ENCODE data around the gene HELZ2. TPM values are rescaled to one million over a fixed set of nuclear protein-coding genes. Genes with fewer than 3 reads are reported as not detected.
"Not testable (repeated sequence)": the region's sequence is repeated elsewhere in the genome, so short reads cannot be mapped to it uniquely, and the experiment has no call there.

HELZ2 gene
- total and polyA plus RNA-seq, 7 experiments from 2014 or later: 3.8 to 102 (median 24.9) TPM

GRCh38 chr20:63559485-63560332 lies 14.3 kb downstream of the HELZ2 start:
- H3K9me3 Mint-ChIP-seq; H3K4me1 Mint-ChIP-seq; H3K4me3 Mint-ChIP-seq; H3K4me1 ChIP-seq (ENCODE audit: control insufficient read depth in 2 of 2, insufficient read depth in 2 of 2, low read length in 2 of 2); ATAC-seq; H3K27me3 Mint-ChIP-seq; intact Hi-C loops (cut with micrococcal nuclease); H3K27ac Mint-ChIP-seq; H3K9me3 ChIP-seq (ENCODE audit: control insufficient read depth in 2 of 3, low read length in 3 of 3); H3K4me3 ChIP-seq (ENCODE audit: low read length); H3K27ac ChIP-seq (ENCODE audit: low read depth, low read length); H3K27me3 ChIP-seq (ENCODE audit: control insufficient read depth in 2 of 2, insufficient read depth in 2 of 2, low read length in 2 of 2); CTCF ChIA-PET: not testable (repeated sequence)
- H3K36me3 ChIP-seq (ENCODE audit: control insufficient read depth in 2 of 3, insufficient read depth in 3 of 3, low read length in 3 of 3): peaks cover 0 to 51% (median 3%) of the 10 kb centered on the region in 3 experiments
- peak in 3 of 9 donors; percentile 34 to 74 (median 36) for DNase-seq
- POLR2A ChIA-PET: interaction anchor here (1.0 kb wide), 1 partner anchor 66 kb away, joined by 4 read pairs; no protein-coding TSS in a partner anchor
- peaks cover 0 to 15% (median 4%) of the 10 kb centered on the region in 5 donors for H3K36me3 Mint-ChIP-seq

GRCh38 chr20:63558804-63559484 lies 15.1 kb downstream of the HELZ2 start:
- ChIA-PET CTCF (no interaction called here), POLR2A (no interaction called here)
- Mint-ChIP-seq H3K36me3 (peaks cover 0 to 15% (median 4%) of the 10 kb centered on the region in 5 donors), H3K9me3 (peaks cover 0 to 2% (median 0%) of the 10 kb centered on the region in 11 donors), H3K27ac (no peak overlapping the region), H3K27me3 (no peaks in the 10 kb centered on the region), H3K4me3 (no peak overlapping the region), H3K4me1 (peaks cover 0 to 5% (median 0%) of the 10 kb centered on the region in 7 donors)
- Histone ChIP-seq H3K4me3 (ENCODE audit: low read length) (no peak overlapping the region), H3K36me3 (ENCODE audit: control insufficient read depth in 2 of 3, insufficient read depth in 3 of 3, low read length in 3 of 3) (peaks cover 0 to 43% (median 3%) of the 10 kb centered on the region in 3 experiments), H3K4me1 (ENCODE audit: control insufficient read depth in 2 of 2, insufficient read depth in 2 of 2, low read length in 2 of 2) (peaks cover 0 to 5% of the 10 kb centered on the region in 2 donors), H3K9me3 (ENCODE audit: control insufficient read depth in 2 of 3, low read length in 3 of 3) (no peaks in the 10 kb centered on the region), H3K27me3 (ENCODE audit: control insufficient read depth in 2 of 2, insufficient read depth in 2 of 2, low read length in 2 of 2) (no peaks in the 10 kb centered on the region), H3K27ac (ENCODE audit: low read depth, low read length) (no peak overlapping the region)
- no peak for ATAC-seq
- no peak for DNase-seq
- intact Hi-C loops (cut with micrococcal nuclease): no loop called here

GRCh38 chr20:63557481-63557891 lies 16.6 kb downstream of the HELZ2 start:
- peaks cover 0 to 2% (median 0%) of the 10 kb centered on the region in 11 donors for H3K9me3 Mint-ChIP-seq
- peaks cover 3 to 12% (median 7%) of the 10 kb centered on the region in 7 donors for H3K4me1 Mint-ChIP-seq
- Histone ChIP-seq H3K9me3 (ENCODE audit: control insufficient read depth in 2 of 3, low read length in 3 of 3) (no peaks in the 10 kb centered on the region), H3K27me3 (ENCODE audit: control insufficient read depth in 2 of 2, insufficient read depth in 2 of 2, low read length in 2 of 2) (no peaks in the 10 kb centered on the region), H3K27ac (ENCODE audit: low read depth, low read length) (no peak overlapping the region), H3K4me3 (ENCODE audit: low read length) (no peak overlapping the region), H3K4me1 (ENCODE audit: control insufficient read depth in 2 of 2, insufficient read depth in 2 of 2, low read length in 2 of 2) (peaks cover 8 to 16% of the 10 kb centered on the region in 2 donors), H3K36me3 (ENCODE audit: control insufficient read depth in 2 of 3, insufficient read depth in 3 of 3, low read length in 3 of 3) (peaks cover 0 to 28% (median 3%) of the 10 kb centered on the region in 3 experiments)
- POLR2A ChIA-PET: interaction anchor here (0.9 to 1.2 kb wide), 5 partner anchors 14 to 67 kb away, joined by 3 to 4 read pairs (median 3); partner anchors contain the start of gene PPDPF
- H3K27ac Mint-ChIP-seq: peak overlapping the region in 2 of 9 donors; percentile 43 to 79
- intact Hi-C loops (cut with micrococcal nuclease): no loop called here
- peaks cover 0 to 2% (median 0%) of the 10 kb centered on the region in 5 donors for H3K27me3 Mint-ChIP-seq
- ATAC-seq (no peak), DNase-seq (no peak)
- peak overlapping the region in 1 of 10 donors; percentile 16 for H3K4me3 Mint-ChIP-seq
- H3K36me3 Mint-ChIP-seq: peaks cover 0 to 15% (median 4%) of the 10 kb centered on the region in 5 donors
- CTCF ChIA-PET: no interaction called here

GRCh38 chr20:63556873-63557478 lies 17.1 kb downstream of the HELZ2 start:
- POLR2A ChIA-PET: interaction anchor here (0.9 to 1.2 kb wide), 5 partner anchors 14 to 68 kb away, joined by 3 to 4 read pairs (median 3); partner anchors contain the start of gene PPDPF
- H3K27me3 ChIP-seq (ENCODE audit: control insufficient read depth in 2 of 2, insufficient read depth in 2 of 2, low read length in 2 of 2): no peaks in the 10 kb centered on the region
- H3K4me3 Mint-ChIP-seq: peak overlapping the region in 1 of 10 donors; percentile 16

GRCh38 chr20:63555661-63556381 lies 18.2 kb downstream of the HELZ2 start:
- Mint-ChIP-seq H3K4me3 (peak overlapping the region in 1 of 10 donors; percentile 76), H3K9me3 (peaks cover 0 to 2% (median 0%) of the 10 kb centered on the region in 11 donors), H3K27ac (peak overlapping the region in 1 of 9 donors; percentile 26), H3K36me3 (peaks cover 0 to 15% (median 4%) of the 10 kb centered on the region in 5 donors), H3K4me1 (peaks cover 9 to 18% (median 12%) of the 10 kb centered on the region in 7 donors), H3K27me3 (peaks cover 0 to 6% (median 0%) of the 10 kb centered on the region in 5 donors)
- peaks cover 0 to 12% (median 0%) of the 10 kb centered on the region in 3 experiments for H3K36me3 ChIP-seq (ENCODE audit: control insufficient read depth in 2 of 3, insufficient read depth in 3 of 3, low read length in 3 of 3)
- DNase-seq: no peak
- ATAC-seq: no peak
- no peaks in the 10 kb centered on the region for H3K9me3 ChIP-seq (ENCODE audit: control insufficient read depth in 2 of 3, low read length in 3 of 3)
- CTCF ChIA-PET: interaction anchor here (0.6 kb wide), 1 partner anchor 32 kb away, joined by 3 read pairs; no protein-coding TSS in a partner anchor
- H3K4me1 ChIP-seq (ENCODE audit: control insufficient read depth in 2 of 2, insufficient read depth in 2 of 2, low read length in 2 of 2): peaks cover 13 to 21% of the 10 kb centered on the region in 2 donors
- no peak overlapping the region for H3K4me3 ChIP-seq (ENCODE audit: low read length)
- POLR2A ChIA-PET: interaction anchor here (1.0 to 1.2 kb wide), 2 partner anchors 35 to 86 kb away, joined by 3 to 5 read pairs; partner anchors contain the start of gene PPDPF
- H3K27ac ChIP-seq (ENCODE audit: low read depth, low read length): no peak overlapping the region
- intact Hi-C loops (cut with micrococcal nuclease): no loop called here
- no peaks in the 10 kb centered on the region for H3K27me3 ChIP-seq (ENCODE audit: control insufficient read depth in 2 of 2, insufficient read depth in 2 of 2, low read length in 2 of 2)

More at GRCh38 chr20:63556873-63557478, 17.1 kb downstream of the HELZ2 start:
- Histone ChIP-seq H3K36me3 (ENCODE audit: control insufficient read depth in 2 of 3, insufficient read depth in 3 of 3, low read length in 3 of 3) (peaks cover 0 to 23% (median 3%) of the 10 kb centered on the region in 3 experiments), H3K9me3 (ENCODE audit: control insufficient read depth in 2 of 3, low read length in 3 of 3) (no peaks in the 10 kb centered on the region), H3K4me1 (ENCODE audit: control insufficient read depth in 2 of 2, insufficient read depth in 2 of 2, low read length in 2 of 2) (peaks cover 13 to 21% of the 10 kb centered on the region in 2 donors), H3K27ac (ENCODE audit: low read depth, low read length) (no peak overlapping the region), H3K4me3 (ENCODE audit: low read length) (no peak overlapping the region)
- H3K27ac Mint-ChIP-seq: peak overlapping the region in 2 of 9 donors; percentile 43 to 79
- CTCF ChIA-PET: no interaction called here
- intact Hi-C loops (cut with micrococcal nuclease): no loop called here
- ATAC-seq: no peak
- H3K27me3 Mint-ChIP-seq: peaks cover 0 to 3% (median 0%) of the 10 kb centered on the region in 5 donors
- no peak for DNase-seq
- H3K4me1 Mint-ChIP-seq: peaks cover 8 to 15% (median 12%) of the 10 kb centered on the region in 7 donors
- peaks cover 0 to 15% (median 4%) of the 10 kb centered on the region in 5 donors for H3K36me3 Mint-ChIP-seq
- H3K9me3 Mint-ChIP-seq: peaks cover 0 to 2% (median 0%) of the 10 kb centered on the region in 11 donors

Measured in naive thymus-derived CD4-positive, alpha-beta T cell (primary cell).